Loucy (cell line): ENCODE measurements around the gene CWC22.
"Not testable (repeated sequence)": the region's sequence is repeated elsewhere in the genome, so short reads cannot be mapped to it uniquely, and the experiment has no call there.

Experiments used
- H2AFZ ChIP-seq: fragments of 200-600 bp; sonication (generic); 2 replicates; pipeline ENCODE4 v1.6.0; 2016; ENCODE audit warnings: antibody characterized with exemption, mild to moderate bottlenecking, low read length, moderate library complexity
- H3F3A ChIP-seq: fragments of 200-600 bp; 2 replicates; pipeline ENCODE4 v1.6.0; 2016; ENCODE audit warnings: antibody characterized with exemption, low read depth, mild to moderate bottlenecking
- H3K27me3 ChIP-seq: fragments of 200-600 bp; sonication (generic); 2 replicates; pipeline ENCODE4 v1.6.1; 2014; ENCODE audit warnings: low read length, mild to moderate bottlenecking; ENCODE audit not compliant: insufficient read depth, poor library complexity, severe bottlenecking
- H3K36me3 ChIP-seq: fragments of 200-600 bp; sonication (generic); 2 replicates; pipeline ENCODE4 v1.6.1; 2016; ENCODE audit warnings: low read length; ENCODE audit not compliant: insufficient read depth
- H3K4me1 ChIP-seq: fragments of 200-600 bp; sonication (generic); 2 replicates; pipeline ENCODE4 v1.5.1; 2014; ENCODE audit warnings: low read length, mild to moderate bottlenecking; ENCODE audit not compliant: insufficient read depth, poor library complexity, severe bottlenecking
- H3K4me2 ChIP-seq: fragments of 200-600 bp; sonication (generic); 2 replicates; pipeline ENCODE4 v1.6.0; 2014; ENCODE audit warnings: antibody characterized with exemption, low read length, low read depth, mild to moderate bottlenecking; ENCODE audit not compliant: poor library complexity, severe bottlenecking
- H3K4me3 ChIP-seq: fragments of 200-600 bp; sonication (generic); 2 replicates; pipeline ENCODE4 v1.5.1; 2014; ENCODE audit warnings: low read length, mild to moderate bottlenecking, mixed read lengths; ENCODE audit not compliant: poor library complexity, severe bottlenecking
- H3K79me2 ChIP-seq: fragments of 200-600 bp; sonication (generic); 2 replicates; pipeline ENCODE4 v1.6.1; 2014; ENCODE audit warnings: low read length; ENCODE audit not compliant: insufficient read depth
- H3K9ac ChIP-seq: fragments of 200-600 bp; sonication (generic); 2 replicates; pipeline ENCODE4 v1.6.0; 2014; ENCODE audit warnings: mild to moderate bottlenecking, low read depth, low read length, moderate library complexity; ENCODE audit not compliant: poor library complexity, severe bottlenecking
- H3K9me2 ChIP-seq: fragments of 200-600 bp; sonication (generic); replicated peaks from 2 replicates; pipeline ENCODE4 v1.6.1; 2016; ENCODE audit warnings: low read depth, low read length, mixed read lengths
- H3K9me3 ChIP-seq: fragments of 200-600 bp; sonication (generic); 2 replicates; pipeline ENCODE4 v1.6.1; 2014; ENCODE audit warnings: mild to moderate bottlenecking, antibody characterized with exemption, low read length, low read depth; ENCODE audit not compliant: insufficient read depth
- H4K20me1 ChIP-seq: fragments of 200-600 bp; sonication (generic); 2 replicates; pipeline ENCODE4 v1.6.0; 2014; ENCODE audit warnings: antibody characterized with exemption, low read length, mild to moderate bottlenecking; ENCODE audit not compliant: insufficient read depth, poor library complexity, severe bottlenecking
- CTCF ChIP-seq: fragments of 200-600 bp; sonication (generic); conservative IDR thresholded peaks from 2 replicates; pipeline ENCODE4 v1.5.1; 2014; ENCODE audit warnings: mild to moderate bottlenecking, antibody characterized with exemption, low read length
- EZH2phosphoT487 ChIP-seq: fragments of 200-600 bp; IDR thresholded peaks from 2 replicates; pipeline ENCODE4 v1.6.1; 2018; ENCODE audit warnings: antibody characterized with exemption, mild to moderate bottlenecking, moderate library complexity, borderline replicate concordance

Gene CWC22

GRCh38 chr2:180012523-180012922, 5.4 kb upstream of the CWC22 start:
- Histone ChIP-seq H3K4me2 (no peak overlapping the region), H3K9me2 (no peaks in the 10 kb centered on the region), H3K9ac (no peak overlapping the region), H2AFZ (no peak overlapping the region), H3K36me3 (no peaks in the 10 kb centered on the region), H3K4me3 (no peak overlapping the region), H3K79me2 (no peaks in the 10 kb centered on the region), H3K4me1 (peaks cover 15% of the 10 kb centered on the region), H4K20me1 (no peaks in the 10 kb centered on the region), H3K9me3 (no peaks in the 10 kb centered on the region), H3F3A (no peaks in the 10 kb centered on the region), H3K27me3 (no peaks in the 10 kb centered on the region)
- TF ChIP-seq CTCF = no peak
- TF ChIP-seq EZH2phosphoT487 = no peak

GRCh38 chr2:180010701-180011100, 3.6 kb upstream of the CWC22 start:
- peak overlapping the region; percentile 46 for H3K4me2 ChIP-seq

DNA sequence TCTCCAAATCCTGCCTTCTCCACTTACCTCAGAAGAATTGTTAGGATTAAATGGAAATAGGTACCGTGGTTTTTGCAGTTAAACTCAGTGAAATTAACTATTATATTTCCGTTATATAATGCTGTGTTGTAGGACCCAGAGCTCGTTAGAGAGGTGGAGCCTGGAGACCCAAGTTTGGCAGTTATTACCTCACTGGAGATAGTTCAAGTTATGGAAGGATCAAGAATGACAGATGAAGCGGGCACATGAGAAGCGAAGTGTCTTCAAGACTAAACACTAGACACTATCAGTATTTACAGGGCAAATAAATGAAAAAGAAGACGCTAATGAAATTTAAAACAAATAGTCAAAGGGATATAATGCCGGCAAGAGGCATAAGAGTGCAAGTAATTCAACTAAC, 866 bp downstream of the CWC22 start:
- H3K9me2 ChIP-seq = no peaks in the 10 kb centered on the region
- H3K79me2 ChIP-seq = peaks cover 56% of the 10 kb centered on the region
- peaks cover 12% of the 10 kb centered on the region for H4K20me1 ChIP-seq
- H3K9ac ChIP-seq = peak overlapping the region; percentile 90
- peaks cover 5% of the 10 kb centered on the region for H3K27me3 ChIP-seq
- no peaks in the 10 kb centered on the region for H3K9me3 ChIP-seq
- TF ChIP-seq CTCF (no peak), EZH2phosphoT487 (no peak)
- peaks cover 54% of the 10 kb centered on the region for H3K4me1 ChIP-seq
- peak overlapping the region; percentile 97 for H2AFZ ChIP-seq
- H3K36me3 ChIP-seq = no peaks in the 10 kb centered on the region
- H3K4me3 ChIP-seq = peak overlapping the region; percentile 99
- no peaks in the 10 kb centered on the region for H3F3A ChIP-seq
- peak overlapping the region; percentile 83 for H3K4me2 ChIP-seq

More at GRCh38 chr2:180010701-180011100, 3.6 kb upstream of the CWC22 start:
- H3K4me3 ChIP-seq = peak overlapping the region; percentile 2
- H2AFZ ChIP-seq = peak overlapping the region; percentile 64
- H3F3A ChIP-seq = no peaks in the 10 kb centered on the region
- no peaks in the 10 kb centered on the region for H3K9me3 ChIP-seq
- H3K4me1 ChIP-seq = peaks cover 26% of the 10 kb centered on the region
- no peak for TF ChIP-seq EZH2phosphoT487
- no peak for TF ChIP-seq CTCF
- H3K9ac ChIP-seq = no peak overlapping the region
- peaks cover 5% of the 10 kb centered on the region for H3K27me3 ChIP-seq
- H3K36me3 ChIP-seq = no peaks in the 10 kb centered on the region
- H4K20me1 ChIP-seq = no peaks in the 10 kb centered on the region
- H3K9me2 ChIP-seq = no peaks in the 10 kb centered on the region
- peaks cover 13% of the 10 kb centered on the region for H3K79me2 ChIP-seq

- H3K9me3 ChIP-seq, H3K27me3 ChIP-seq, H3K36me3 ChIP-seq, H3K9me2 ChIP-seq, H2AFZ ChIP-seq, H3F3A ChIP-seq: not testable (repeated sequence)
- peaks cover 52% of the 10 kb centered on the region for H3K4me1 ChIP-seq
- peak overlapping the region; percentile 90 for H3K9ac ChIP-seq
- H3K4me2 ChIP-seq = peak overlapping the region; percentile 83
- H3K4me3 ChIP-seq = peak overlapping the region; percentile 99
- H3K79me2 ChIP-seq = peaks cover 62% of the 10 kb centered on the region
- peaks cover 20% of the 10 kb centered on the region for H4K20me1 ChIP-seq
Observed at GRCh38 chr2:180005465-180005864, 1.6 kb downstream of the CWC22 start.
